Mesenchymal stem cell (in vitro differentiated cells and primary cell): ENCODE measurements around the gene MBD4.
A peak's percentile ranks its signal among the peaks of the same experiment; 100 is the strongest.

Experiments
- DNase-seq: peaks from one replicate; pipeline ENCODE4 v3.0.0-alpha.2; 2013
- H2AFZ ChIP-seq: one replicate; pipeline ENCODE4 v1.6.1; 2013; ENCODE audit warnings: low read depth, mild to moderate bottlenecking, control low read depth, inconsistent platforms, low read length, moderate library complexity
- H2AK5ac ChIP-seq: 2 replicates; pipeline ENCODE4 v1.6.1; 2013; ENCODE audit warnings: low read length, moderate library complexity, mild to moderate bottlenecking, inconsistent platforms; ENCODE audit not compliant: severe bottlenecking
- H2BK120ac ChIP-seq: one replicate; pipeline ENCODE4 v1.6.1; 2013; ENCODE audit warnings: low read depth, mild to moderate bottlenecking, inconsistent platforms, low read length, moderate library complexity
- H2BK12ac ChIP-seq, 2 experiments: one replicate each; pipeline ENCODE4 v1.6.1; 2013; ENCODE audit warnings: inconsistent platforms in 2 of 2, low read length in 2 of 2, mild to moderate bottlenecking in 2 of 2, moderate library complexity in 2 of 2, control low read depth in 1 of 2
- H2BK15ac ChIP-seq: one replicate; pipeline ENCODE4 v1.6.1; 2013; ENCODE audit warnings: mild to moderate bottlenecking, low read depth, inconsistent platforms; ENCODE audit not compliant: poor library complexity, severe bottlenecking
- H2BK5ac ChIP-seq: 2 replicates; pipeline ENCODE4 v1.6.1; 2013; ENCODE audit warnings: low read depth, mild to moderate bottlenecking, low read length, control low read depth, inconsistent platforms; ENCODE audit not compliant: poor library complexity, severe bottlenecking
- H3K14ac ChIP-seq, 2 experiments: one replicate each; pipeline ENCODE4 v1.6.1; 2013; ENCODE audit warnings: inconsistent platforms in 2 of 2, low read length in 2 of 2, control low read depth in 1 of 2, mild to moderate bottlenecking in 1 of 2, moderate library complexity in 1 of 2
- H3K18ac ChIP-seq, 2 experiments: one replicate each; pipeline ENCODE4 v1.6.1; 2013; ENCODE audit warnings: inconsistent platforms in 2 of 2, low read length in 2 of 2, control low read depth in 1 of 2, low read depth in 1 of 2, mild to moderate bottlenecking in 1 of 2
- H3K23ac ChIP-seq, 2 experiments: one replicate each; pipeline ENCODE4 v1.6.1; 2013; ENCODE audit warnings: inconsistent platforms in 2 of 2, low read length in 2 of 2, mild to moderate bottlenecking in 2 of 2, moderate library complexity in 2 of 2, control low read depth in 1 of 2
- H3K27ac ChIP-seq: 2 replicates; pipeline ENCODE4 v1.5.1; 2013; ENCODE audit warnings: mild to moderate bottlenecking, moderate library complexity, low read length, control low read depth, inconsistent platforms; ENCODE audit not compliant: poor library complexity, severe bottlenecking
- H3K27me3 ChIP-seq, 2 experiments: 2 replicates each; pipeline versions ENCODE4 v1.6.1 to v1.7.0; 2013; ENCODE audit warnings: low read length in 2 of 2, mild to moderate bottlenecking in 2 of 2, moderate library complexity in 2 of 2, control low read depth in 1 of 2, inconsistent platforms in 1 of 2; ENCODE audit not compliant: control insufficient read depth in 1 of 2, insufficient read depth in 1 of 2
- H3K36me3 ChIP-seq, 2 experiments: 2 replicates each; pipeline versions ENCODE4 v1.6.1 to v1.7.0; 2013; ENCODE audit warnings: low read length in 2 of 2, control low read depth in 1 of 2, inconsistent platforms in 1 of 2, low read depth in 1 of 2, mild to moderate bottlenecking in 1 of 2; ENCODE audit not compliant: insufficient read depth in 2 of 2, control insufficient read depth in 1 of 2
- H3K4ac ChIP-seq, 2 experiments: one replicate each; pipeline ENCODE4 v1.6.1; 2013; ENCODE audit warnings: inconsistent platforms in 2 of 2, low read length in 2 of 2, mild to moderate bottlenecking in 2 of 2, moderate library complexity in 2 of 2, control low read depth in 1 of 2, low read depth in 1 of 2
- H3K4me1 ChIP-seq: 2 replicates; pipeline ENCODE4 v1.6.1; 2013; ENCODE audit warnings: low read depth, low read length, control low read depth; ENCODE audit not compliant: control insufficient read depth, insufficient read depth
- H3K4me2 ChIP-seq: 2 replicates; pipeline ENCODE4 v1.6.1; 2013; ENCODE audit warnings: low read length, mild to moderate bottlenecking, inconsistent platforms; ENCODE audit not compliant: poor library complexity, severe bottlenecking
- H3K4me3 ChIP-seq, 2 experiments: 2 replicates each; pipeline versions ENCODE4 v1.5.1 to v1.7.0; 2013; ENCODE audit warnings: low read length in 2 of 2, mild to moderate bottlenecking in 2 of 2, control low read depth in 1 of 2, low read depth in 1 of 2; ENCODE audit not compliant: insufficient read depth in 1 of 2
- H3K79me1 ChIP-seq: replicated peaks from 2 replicates; pipeline ENCODE4 v1.6.1; 2013; ENCODE audit warnings: mild to moderate bottlenecking, control low read depth, low read length, inconsistent platforms; ENCODE audit not compliant: poor library complexity, severe bottlenecking
- H3K9ac ChIP-seq: 2 replicates; pipeline ENCODE4 v1.7.0; 2013; ENCODE audit warnings: mild to moderate bottlenecking, low read length, moderate library complexity
- H3K9me3 ChIP-seq: 2 replicates; pipeline ENCODE4 v1.7.0; 2013; ENCODE audit warnings: mild to moderate bottlenecking, low read length; ENCODE audit not compliant: control insufficient read depth
- H4K8ac ChIP-seq: one replicate; pipeline ENCODE4 v1.6.1; 2013; ENCODE audit warnings: inconsistent platforms, mild to moderate bottlenecking, low read length, moderate library complexity
- H4K91ac ChIP-seq: one replicate; pipeline ENCODE4 v1.6.1; 2013; ENCODE audit warnings: mild to moderate bottlenecking, low read length, inconsistent platforms
- WGBS: methylation state at CpG from one replicate; pipeline ENCODE4 v1.1.7; 2013; ENCODE audit warnings: mixed read lengths; 5-methylcytosine and 5-hydroxymethylcytosine counted together

The MBD4 gene

DNA sequence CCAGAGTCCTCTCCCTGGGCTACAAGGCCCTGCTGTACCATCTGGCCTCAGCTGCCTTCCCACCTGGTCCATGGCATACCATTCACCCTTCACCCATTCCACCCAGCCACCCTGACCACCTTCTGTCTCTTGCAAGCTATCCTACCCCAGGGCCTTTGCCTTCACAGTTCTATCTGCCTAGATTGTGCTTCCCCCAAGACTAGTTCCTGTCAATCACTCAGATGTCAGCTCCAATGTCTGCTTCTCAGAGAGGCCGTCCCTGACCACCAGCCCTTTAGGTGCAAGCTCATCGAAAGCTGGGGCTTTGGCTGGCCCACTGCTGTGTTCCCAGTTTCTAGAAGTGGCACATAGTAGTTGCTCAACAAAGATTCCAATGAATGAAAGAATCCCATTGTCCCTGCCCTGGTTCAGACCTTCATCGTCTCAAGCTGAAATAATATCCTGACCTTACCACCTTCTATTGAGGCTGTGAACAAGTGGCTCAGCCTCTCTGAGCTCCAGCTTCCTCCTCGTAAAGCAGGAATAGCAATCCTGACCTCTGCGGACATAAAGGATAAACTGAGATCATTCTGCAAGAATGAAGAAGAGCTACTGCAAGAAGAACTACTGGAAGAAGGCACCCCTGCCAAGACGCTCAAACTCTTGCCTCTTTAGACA lies 27.1 kb downstream of the MBD4 start:
- Histone ChIP-seq H2AK5ac (peak overlapping the region; percentile 84), H3K14ac (peak overlapping the region in 1 of 2 experiments; percentile 98), H3K4me1 (peaks cover 14% of the 10 kb centered on the region), H3K27me3 (no peaks in the 10 kb centered on the region), H3K18ac (peak overlapping the region; percentile 74 to 94), H4K8ac (no peak overlapping the region), H2BK15ac (peak overlapping the region; percentile 44), H4K91ac (peak overlapping the region; percentile 63), H2BK120ac (peak overlapping the region; percentile 50), H3K79me1 (no peaks in the 10 kb centered on the region), H2BK5ac (peak overlapping the region; percentile 63), H3K23ac (peak overlapping the region in 1 of 2 experiments; percentile 83), H3K4ac (peak overlapping the region in 1 of 2 experiments; percentile 89), H3K9ac (peak overlapping the region; percentile 22), H3K4me3 (no peak overlapping the region), H2AFZ (no peak overlapping the region), H3K27ac (peak overlapping the region; percentile 73), H3K4me2 (no peak overlapping the region), H3K36me3 (no peaks in the 10 kb centered on the region), H3K9me3 (no peaks in the 10 kb centered on the region), H2BK12ac (peak overlapping the region; percentile 60 to 100)
- peak; percentile 88 for DNase-seq
- WGBS, result 63% methylated on average over 6 of the region's 6 CpGs

GRCh38 chr3:129410971-129411370 lies 28.8 kb downstream of the MBD4 start:
- Histone ChIP-seq H3K36me3 (no peaks in the 10 kb centered on the region), H2AFZ (no peak overlapping the region), H4K91ac (peak overlapping the region; percentile 20), H3K27ac (no peak overlapping the region), H3K18ac (no peak overlapping the region), H3K14ac (no peak overlapping the region), H3K4ac (no peak overlapping the region), H3K4me3 (no peak overlapping the region), H3K27me3 (no peaks in the 10 kb centered on the region), H3K23ac (peak overlapping the region in 1 of 2 experiments; percentile 3), H2BK12ac (peak overlapping the region; percentile 29 to 91), H3K9me3 (no peaks in the 10 kb centered on the region), H2BK15ac (no peak overlapping the region), H4K8ac (no peak overlapping the region), H3K4me2 (no peak overlapping the region), H2BK5ac (no peak overlapping the region), H3K4me1 (peaks cover 14% of the 10 kb centered on the region), H2AK5ac (peak overlapping the region; percentile 40), H3K9ac (no peak overlapping the region), H3K79me1 (no peaks in the 10 kb centered on the region), H2BK120ac (no peak overlapping the region)
- WGBS, result 93% methylated on average over 17 of the region's 17 CpGs
- DNase-seq, result no peak

DNA sequence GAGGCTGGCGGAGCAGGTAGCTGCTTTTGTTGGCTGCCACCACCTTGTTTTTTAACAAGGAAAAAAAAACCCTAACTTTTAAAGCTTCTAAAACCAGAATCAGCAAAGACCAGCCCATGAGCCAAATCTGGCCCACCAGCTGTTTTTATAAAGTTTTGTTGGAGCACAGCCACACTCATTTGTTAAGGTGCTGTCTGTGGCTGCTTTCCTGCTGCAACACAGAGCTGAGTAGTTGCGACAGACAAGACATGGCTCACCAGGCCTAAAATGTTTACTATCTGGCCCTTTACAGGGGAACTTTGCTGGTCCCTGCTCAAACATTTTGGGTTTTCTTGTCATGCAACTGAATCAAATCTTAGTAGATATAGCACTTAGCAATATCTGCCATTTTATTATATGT lies 30.2 kb downstream of the MBD4 start:
- Histone ChIP-seq H2BK120ac (no peak overlapping the region), H2AFZ (no peak overlapping the region), H3K4me1 (peaks cover 12% of the 10 kb centered on the region), H2BK15ac (no peak overlapping the region), H2BK12ac (no peak overlapping the region), H2BK5ac (no peak overlapping the region), H2AK5ac (no peak overlapping the region), H3K9me3 (no peaks in the 10 kb centered on the region), H4K91ac (no peak overlapping the region), H3K9ac (no peak overlapping the region), H3K79me1 (no peaks in the 10 kb centered on the region), H3K27ac (no peak overlapping the region), H3K4me2 (no peak overlapping the region), H3K14ac (no peak overlapping the region), H4K8ac (no peak overlapping the region), H3K23ac (no peak overlapping the region), H3K4me3 (no peak overlapping the region), H3K36me3 (no peaks in the 10 kb centered on the region), H3K27me3 (no peaks in the 10 kb centered on the region), H3K18ac (no peak overlapping the region), H3K4ac (no peak overlapping the region)
- WGBS, result 81% methylated on average over 2 of the region's 2 CpGs
- DNase-seq, result peak; percentile 73

GRCh38 chr3:129404610-129405009 lies 35.1 kb downstream of the MBD4 start:
- H2AK5ac ChIP-seq, result no peak overlapping the region
- no peak overlapping the region for H3K4ac ChIP-seq
- no peak overlapping the region for H2BK120ac ChIP-seq
- no peaks in the 10 kb centered on the region for H3K36me3 ChIP-seq
- no peaks in the 10 kb centered on the region for H3K27me3 ChIP-seq
- no peak overlapping the region for H3K14ac ChIP-seq
- no peaks in the 10 kb centered on the region for H3K4me1 ChIP-seq
- H3K18ac ChIP-seq, result no peak overlapping the region
- H3K23ac ChIP-seq, result no peak overlapping the region
- H3K9ac ChIP-seq, result no peak overlapping the region
- no peak overlapping the region for H2BK12ac ChIP-seq
- H2BK5ac ChIP-seq, result no peak overlapping the region
- H2AFZ ChIP-seq, result no peak overlapping the region
- H3K4me3 ChIP-seq, result no peak overlapping the region
- H4K8ac ChIP-seq, result no peak overlapping the region
- no peak overlapping the region for H4K91ac ChIP-seq
- H3K27ac ChIP-seq, result no peak overlapping the region
- DNase-seq, result no peak
- no peak overlapping the region for H2BK15ac ChIP-seq
- H3K4me2 ChIP-seq, result no peak overlapping the region
- no peaks in the 10 kb centered on the region for H3K79me1 ChIP-seq
- H3K9me3 ChIP-seq, result no peaks in the 10 kb centered on the region
- 89% methylated on average over 5 of the region's 5 CpGs for WGBS
